Fibroblast of lung (primary cell): ENCODE results near the gene APOE. TPM values are rescaled to one million over a fixed set of nuclear protein-coding genes. Genes with fewer than 3 reads are reported as not detected.
"Not testable (repeated sequence)": the region's sequence is repeated elsewhere in the genome, so short reads cannot be mapped to it uniquely, and the experiment has no call there.

ENCODE experiments used
- DNase-seq, 2 donors: peaks; one replicate each; pipeline versions ENCODE4 v3.0.0 to v3.0.0-alpha.2; 2010; ENCODE audit warnings: low read depth in 2 of 2
- H2AFZ ChIP-seq: 2 replicates; pipeline ENCODE4 v1.5.1; 2012; ENCODE audit warnings: low read length, control low read depth, inconsistent platforms
- H3K27ac ChIP-seq: 2 replicates; pipeline ENCODE4 v1.5.1; 2011; ENCODE audit warnings: low read length, control low read depth; ENCODE audit not compliant: insufficient read depth
- H3K27me3 ChIP-seq: 2 replicates; pipeline ENCODE4 v1.5.1; 2011; ENCODE audit warnings: mild to moderate bottlenecking, low read length; ENCODE audit not compliant: control insufficient read depth, insufficient read depth
- H3K36me3 ChIP-seq: 2 replicates; pipeline ENCODE4 v1.5.1; 2011; ENCODE audit warnings: low read length; ENCODE audit not compliant: control insufficient read depth, insufficient read depth
- H3K4me1 ChIP-seq: 2 replicates; pipeline ENCODE4 v1.5.1; 2011; ENCODE audit warnings: low read length; ENCODE audit not compliant: control insufficient read depth, insufficient read depth; ENCODE audit errors: extremely low read depth
- H3K4me2 ChIP-seq: 2 replicates; pipeline ENCODE4 v1.5.1; 2011; ENCODE audit warnings: low read length, control low read depth; ENCODE audit not compliant: insufficient read depth; ENCODE audit errors: extremely low read depth
- H3K4me3 ChIP-seq, 4 experiments: fragments of 200-600 bp in 1 of 4; sonication (generic) in 1 of 4; replicated peaks in 1 of 4; 2 replicates each; pipeline ENCODE4 v1.5.1; 2011 to 2016; ENCODE audit warnings: low read length in 4 of 4, low read depth in 3 of 4, mild to moderate bottlenecking in 3 of 4, control low read depth in 2 of 4, inconsistent platforms in 1 of 4, mixed read lengths in 1 of 4; ENCODE audit not compliant: insufficient read depth in 1 of 4; ENCODE audit errors: control extremely low read depth in 1 of 4
- H3K79me2 ChIP-seq: 2 replicates; pipeline ENCODE4 v1.5.1; 2012; ENCODE audit warnings: mild to moderate bottlenecking, low read length, inconsistent platforms; ENCODE audit not compliant: control insufficient read depth, insufficient read depth
- H3K9ac ChIP-seq: 2 replicates; pipeline ENCODE4 v1.5.1; 2011; ENCODE audit warnings: mild to moderate bottlenecking, low read length, control low read depth; ENCODE audit not compliant: insufficient read depth
- H3K9me3 ChIP-seq: 2 replicates; pipeline ENCODE4 v1.5.1; 2012; ENCODE audit warnings: low read depth, low read length; ENCODE audit not compliant: control insufficient read depth, insufficient read depth
- H4K20me1 ChIP-seq: 2 replicates; pipeline ENCODE4 v1.5.1; 2011; ENCODE audit warnings: low read length; ENCODE audit not compliant: control insufficient read depth, insufficient read depth; ENCODE audit errors: extremely low read depth
- CTCF ChIP-seq, 2 donors: IDR thresholded peaks in 1 of 2; conservative IDR thresholded peaks in 1 of 2; 1 replicate in 1 of 2; 2 replicates in 1 of 2; pipeline ENCODE4 v1.5.1; 2011 to 2012; ENCODE audit warnings: low read length in 2 of 2, control low read depth in 1 of 2, inconsistent platforms in 1 of 2, low read depth in 1 of 2, mild to moderate bottlenecking in 1 of 2
- EZH2 ChIP-seq: IDR thresholded peaks from 2 replicates; pipeline ENCODE4 v1.5.1; 2012; ENCODE audit warnings: low read length, control low read depth, mild to moderate bottlenecking; ENCODE audit errors: missing control alignments
- polyA plus RNA-seq, 2 donors: library from polyadenylated mRNA; depleted of rRNA in 1 of 2; stranded (reverse) in 1 of 2; unstranded in 1 of 2; fragments of >200 nt; gene quantifications; 2 replicates each; pipeline ENCODE4 v1.2.1, GENCODE V29; 2011 to 2012; ENCODE audit warnings: missing spikeins in 1 of 2
- total RNA-seq: library from RNA; depleted of rRNA; stranded (reverse); fragments of >200 nt; gene quantifications from 2 replicates; pipeline ENCODE4 v1.2.1, GENCODE V29; 2014

Gene APOE
- total and polyA plus RNA-seq, 2 donors (not counting 1 experiment from before 2014, with no cell fraction given): 13.4 to 35.0 TPM

GRCh38 chr19:44924243-44924725 is 18.7 kb downstream of the APOE start:
- Histone ChIP-seq H3K9me3 (no peaks in the 10 kb centered on the region), H3K27me3 (no peaks in the 10 kb centered on the region), H3K4me2 (no peak overlapping the region), H3K27ac (no peak overlapping the region), H3K36me3 (no peaks in the 10 kb centered on the region), H3K4me3 (no peak overlapping the region), H4K20me1 (no peaks in the 10 kb centered on the region), H3K79me2 (no peaks in the 10 kb centered on the region), H3K9ac (no peak overlapping the region), H2AFZ (peak overlapping the region; percentile 8), H3K4me1 (peaks cover 12% of the 10 kb centered on the region)
- no peak for TF ChIP-seq CTCF (conservative IDR thresholded peaks at IDR 0.05 in 1 of 2, IDR thresholded peaks at IDR 0.05 in 1 of 2; ENCODE audit: low read depth in 1 of 2, low read length in 2 of 2)
- TF ChIP-seq EZH2: no peak
- no peak for DNase-seq

GRCh38 chr19:44925114-44925891 is 19.7 kb downstream of the APOE start:
- Histone ChIP-seq H3K9me3 (no peaks in the 10 kb centered on the region), H3K36me3 (no peaks in the 10 kb centered on the region), H2AFZ (no peak overlapping the region), H3K4me1 (peaks cover 12% of the 10 kb centered on the region), H3K4me3 (no peak overlapping the region), H3K79me2 (no peaks in the 10 kb centered on the region), H3K27me3 (no peaks in the 10 kb centered on the region), H3K9ac (no peak overlapping the region), H4K20me1 (no peaks in the 10 kb centered on the region), H3K4me2 (peak overlapping the region; percentile 25), H3K27ac (no peak overlapping the region)
- no peak for TF ChIP-seq EZH2
- no peak for TF ChIP-seq CTCF (conservative IDR thresholded peaks at IDR 0.05 in 1 of 2, IDR thresholded peaks at IDR 0.05 in 1 of 2; ENCODE audit: low read depth in 1 of 2, low read length in 2 of 2)
- peak; percentile 19 to 91 for DNase-seq

- peak overlapping the region; percentile 35 for H3K4me2 ChIP-seq
- H3K4me1 ChIP-seq: peaks cover 12% of the 10 kb centered on the region
- H3K79me2 ChIP-seq, H3K9me3 ChIP-seq, H2AFZ ChIP-seq, DNase-seq, H3K27ac ChIP-seq, H3K9ac ChIP-seq, H3K27me3 ChIP-seq, H4K20me1 ChIP-seq, H3K36me3 ChIP-seq: not testable (repeated sequence)
- peak overlapping the region in 1 of 4 experiments; percentile 30 for H3K4me3 ChIP-seq
These were observed 20.9 kb downstream of the APOE start for GRCh38 chr19:44926245-44927077.
